NT2/D1 (cell line): ENCODE results near the gene ADAMTS18.

Experiments
- SUZ12 ChIP-seq: IDR thresholded peaks from 2 replicates; pipeline ENCODE4 v1.6.1; 2011; ENCODE audit not compliant: insufficient read length, insufficient read depth; ENCODE audit errors: extremely low read depth
- YY1 ChIP-seq: IDR thresholded peaks from 2 replicates; pipeline ENCODE4 v1.6.1; 2011; ENCODE audit not compliant: insufficient read length, insufficient read depth
- ZNF274 ChIP-seq: IDR thresholded peaks from 2 replicates; pipeline ENCODE4 v1.6.1; 2011; ENCODE audit warnings: mild to moderate bottlenecking, low read depth, low read length

GRCh38 chr16:77324729-77325128 is 110.1 kb downstream of the ADAMTS18 start:
- no peak for TF ChIP-seq YY1
- no peak for TF ChIP-seq SUZ12
- TF ChIP-seq ZNF274: no peak
